NB4 (cell line): Measurements from ENCODE around the gene CAPN14.

Experiments used
- DNase-seq: peaks from one replicate; pipeline ENCODE4 v3.0.0; 2010; ENCODE audit warnings: low read depth
- H3K4me3 ChIP-seq: one replicate; pipeline ENCODE4 v1.5.1; 2011; ENCODE audit warnings: mild to moderate bottlenecking, low read depth, low read length, moderate library complexity
- CTCF ChIP-seq: IDR thresholded peaks from one replicate; pipeline ENCODE4 v1.5.1; 2012; ENCODE audit warnings: low read depth, low read length
- MYC ChIP-seq: IDR thresholded peaks from 2 replicates; pipeline ENCODE4 v1.6.1; 2011; ENCODE audit warnings: low read depth, low read length
- POLR2A ChIP-seq: IDR thresholded peaks from 2 replicates; pipeline ENCODE4 v1.6.1; 2011; ENCODE audit warnings: mild to moderate bottlenecking; ENCODE audit not compliant: insufficient read length; ENCODE audit errors: extremely low read depth
- TF ChIP-seq, protein P1 (sequence below): IDR thresholded peaks from 2 replicates; pipeline ENCODE4 v1.6.1; 2011; ENCODE audit warnings: low read depth, low read length

CAPN14 gene

DNA sequence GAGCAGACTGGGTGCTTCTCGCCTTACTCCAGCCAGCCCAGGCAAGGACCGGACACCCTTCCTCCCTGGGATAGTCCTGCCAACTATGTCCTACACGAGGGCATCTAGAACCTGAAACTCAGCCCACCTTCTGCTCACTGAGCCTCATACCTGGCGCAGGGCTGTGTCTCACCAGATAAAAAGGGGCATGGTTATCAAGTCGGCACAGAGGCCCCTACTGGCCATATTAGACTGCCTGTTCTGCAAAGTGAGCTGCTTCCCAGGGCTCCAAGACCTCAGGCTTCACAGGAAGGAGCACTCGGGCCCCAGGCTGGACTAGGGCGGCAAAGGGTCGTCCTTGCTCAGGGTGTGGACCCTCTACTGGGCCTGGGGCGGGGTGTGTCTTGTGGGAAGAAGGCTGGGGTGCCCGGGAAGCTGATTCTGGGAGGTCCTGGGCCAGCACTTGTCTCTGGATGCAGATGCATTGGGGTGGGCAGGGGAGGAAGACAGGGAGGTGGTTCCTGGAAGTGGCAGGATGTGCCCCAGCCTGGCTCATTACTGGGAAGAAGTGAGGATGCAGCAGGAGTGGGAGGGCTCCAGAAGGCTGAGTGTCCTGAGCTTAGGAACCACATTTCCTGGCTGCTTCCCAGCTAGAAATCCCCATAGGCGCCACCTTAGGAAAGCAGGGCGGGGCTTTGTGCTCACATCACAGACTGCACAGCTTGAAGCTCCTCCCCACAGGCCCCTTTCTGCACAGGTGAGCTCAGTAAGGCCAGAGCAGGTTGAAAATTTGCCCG is 36.2 kb upstream of the CAPN14 start:
- TF ChIP-seq MYC (no peak), CTCF (no peak), POLR2A (no peak)
- TF ChIP-seq, protein P1, sequence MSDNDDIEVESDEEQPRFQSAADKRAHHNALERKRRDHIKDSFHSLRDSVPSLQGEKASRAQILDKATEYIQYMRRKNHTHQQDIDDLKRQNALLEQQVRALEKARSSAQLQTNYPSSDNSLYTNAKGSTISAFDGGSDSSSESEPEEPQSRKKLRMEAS = no peak
- no peak overlapping the region for H3K4me3 ChIP-seq
- no peak for DNase-seq

- no peak overlapping the region for H3K4me3 ChIP-seq
- no peak for TF ChIP-seq POLR2A
- TF ChIP-seq, protein P1 = no peak
- no peak for TF ChIP-seq CTCF
- TF ChIP-seq MYC = no peak
- DNase-seq = no peak
Measured at GRCh38 chr2:31251851-31252250, 34.5 kb upstream of the CAPN14 start.

- DNase-seq = no peak
- TF ChIP-seq MYC (no peak), CTCF (no peak), POLR2A (no peak)
- TF ChIP-seq, protein P1 = no peak
- H3K4me3 ChIP-seq = no peak overlapping the region
Measured at GRCh38 chr2:31251018-31251417, 33.7 kb upstream of the CAPN14 start.

- TF ChIP-seq, protein P1 = no peak
- TF ChIP-seq CTCF (no peak), MYC (no peak), POLR2A (no peak)
- H3K4me3 ChIP-seq = no peak overlapping the region
- no peak for DNase-seq
Measured at GRCh38 chr2:31249009-31249690, 31.8 kb upstream of the CAPN14 start.

- TF ChIP-seq CTCF (no peak), MYC (no peak), POLR2A (no peak)
- TF ChIP-seq, protein P1 = no peak
- no peak overlapping the region for H3K4me3 ChIP-seq
- no peak for DNase-seq
Measured at GRCh38 chr2:31248139-31248538, 30.8 kb upstream of the CAPN14 start.
